Measurements from ENCODE around the gene PTPN1. TPM values are rescaled to one million over a fixed set of nuclear protein-coding genes. Genes with fewer than 3 reads are reported as not detected.
A peak's percentile ranks its signal among the peaks of the same experiment; 100 is the strongest.

The PTPN1 gene
- total RNA-seq, 2 experiments from 2014 or later = 17.1 to 25.1 TPM

GRCh38 chr20:50516180-50516934 is 6.2 kb downstream of the PTPN1 start:
- no TSS peak for BruUV-seq (replicated peaks)
- no peak overlapping the region for H2AFZ ChIP-seq (ENCODE audit: low read length)
- no peaks in the 10 kb centered on the region for H3K9me2 ChIP-seq (ENCODE audit: insufficient read depth, low read length)
- H3K79me2 ChIP-seq (ENCODE audit: insufficient read depth, low read depth, low read length) = peaks cover 47% of the 10 kb centered on the region; the same call in 1 of the 2 replicates
- DNase-seq (ENCODE audit: low spot score) = peak; percentile 69
- no peak overlapping the region for H3K27ac ChIP-seq (ENCODE audit: low read depth, low read length, poor library complexity, severe bottlenecking)
- H3K9me3 ChIP-seq (ENCODE audit: low read length) = no peaks in the 10 kb centered on the region
- no peaks in the 10 kb centered on the region; the same call in 1 of the 2 replicates for H3K36me3 ChIP-seq (ENCODE audit: insufficient read depth, low read length)
- H3K4me2 ChIP-seq (ENCODE audit: low read length) = peak overlapping the region; percentile 57
- peaks cover 38% of the 10 kb centered on the region for H3K4me1 ChIP-seq (ENCODE audit: insufficient read depth, low read length, poor library complexity, severe bottlenecking)
- intact Hi-C loops (cut with micrococcal nuclease; ENCODE audit: unreplicated experiment) = no loop called here
- ChIA-PET POLR2A (interaction anchor here (1.0 to 2.4 kb wide), 4 partner anchors 12 to 57 kb away, joined by 3 to 5 read pairs (median 4); no protein-coding TSS in a partner anchor), CTCF (ENCODE audit: unreplicated experiment) (no interaction called here)
- no peak overlapping the region for H3K4me3 ChIP-seq (ENCODE audit: low read depth, low read length, poor library complexity, severe bottlenecking)
- H4K20me1 ChIP-seq (ENCODE audit: insufficient read depth, low read length) = peaks cover 83% of the 10 kb centered on the region
- no peak for TF ChIP-seq EZH2phosphoT487 (IDR thresholded peaks at IDR 0.05; ENCODE audit: borderline replicate concordance, low read depth, low read length)
- TF ChIP-seq CTCF (conservative IDR thresholded peaks at IDR 0.05; ENCODE audit: low read length) = no peak

- ChIA-PET CTCF (ENCODE audit: unreplicated experiment) (no interaction called here), POLR2A (interaction anchor here (0.7 to 2.4 kb wide), 6 partner anchors 13 to 351 kb away, joined by 3 to 5 read pairs (median 4); no protein-coding TSS in a partner anchor)
- intact Hi-C loops (cut with micrococcal nuclease; ENCODE audit: unreplicated experiment) = no loop called here
- H3K27ac ChIP-seq (ENCODE audit: low read depth, low read length, poor library complexity, severe bottlenecking) = no peak overlapping the region
- no peak overlapping the region for H3K4me3 ChIP-seq (ENCODE audit: low read depth, low read length, poor library complexity, severe bottlenecking)
- H3K4me1 ChIP-seq (ENCODE audit: insufficient read depth, low read length, poor library complexity, severe bottlenecking) = peaks cover 30% of the 10 kb centered on the region
- no TSS peak for BruUV-seq (replicated peaks)
- H3K4me2 ChIP-seq (ENCODE audit: low read length) = peak overlapping the region; percentile 57; the same call in 1 of the 2 replicates
- TF ChIP-seq CTCF (conservative IDR thresholded peaks at IDR 0.05; ENCODE audit: low read length) (no peak), EZH2phosphoT487 (IDR thresholded peaks at IDR 0.05; ENCODE audit: borderline replicate concordance, low read depth, low read length) (no peak)
- peaks cover 75% of the 10 kb centered on the region for H4K20me1 ChIP-seq (ENCODE audit: insufficient read depth, low read length)
- H3K9me3 ChIP-seq (ENCODE audit: low read length) = no peaks in the 10 kb centered on the region
- no peak for DNase-seq (ENCODE audit: low spot score)
- peaks cover 39% of the 10 kb centered on the region; the same call in 1 of the 2 replicates for H3K79me2 ChIP-seq (ENCODE audit: insufficient read depth, low read depth, low read length)
- no peaks in the 10 kb centered on the region; the same call in 1 of the 2 replicates for H3K36me3 ChIP-seq (ENCODE audit: insufficient read depth, low read length)
- H2AFZ ChIP-seq (ENCODE audit: low read length) = no peak overlapping the region
- H3K9me2 ChIP-seq (ENCODE audit: insufficient read depth, low read length) = no peaks in the 10 kb centered on the region
Measured at GRCh38 chr20:50516935-50517816, 7.0 kb downstream of the PTPN1 start.
